Peyer's patch (tissue), 4 donors: ENCODE measurements around the gene BARX2. TPM values are rescaled to one million over a fixed set of nuclear protein-coding genes. Genes with fewer than 3 reads are reported as not detected.

Experiments used
- DNase-seq, 3 donors: peaks; one replicate each; pipeline ENCODE4 v3.0.0-alpha.2; 2017 to 2019
- H3K27ac ChIP-seq, 4 donors: fragments of 200-600 bp; sonication (generic); one replicate each; pipeline ENCODE4 v1.5.1; 2016 to 2019
- H3K27me3 ChIP-seq, 2 donors: fragments of 200-600 bp; sonication (generic); one replicate each; pipeline ENCODE4 v1.5.1; 2019
- H3K36me3 ChIP-seq, 3 donors: fragments of 200-600 bp; sonication (generic); one replicate each; pipeline ENCODE4 v1.5.1; 2016 to 2019
- H3K4me1 ChIP-seq, 4 donors: fragments of 200-600 bp; sonication (generic); one replicate each; pipeline ENCODE4 v1.5.1; 2016 to 2019
- H3K4me3 ChIP-seq, 4 donors: fragments of 200-600 bp; sonication (generic); 1 replicate in 3 of 4; 2 replicates in 1 of 4; pipeline ENCODE4 v1.5.1; 2016 to 2019; ENCODE audit warnings: mild to moderate bottlenecking in 1 of 4
- H3K9me3 ChIP-seq, 4 donors: fragments of 200-600 bp; sonication (generic); one replicate each; pipeline ENCODE4 v1.5.1; 2016 to 2019; ENCODE audit warnings: mild to moderate bottlenecking in 1 of 4
- CTCF ChIP-seq, 6 experiments: fragments of 450-650 bp in 4 of 6; fragments of 200-600 bp in 2 of 6; sonication (generic) in 1 of 6; IDR thresholded peaks; one replicate each; pipeline ENCODE4 v1.5.1; 2017 to 2019; ENCODE audit warnings: antibody characterized with exemption in 6 of 6, mild to moderate bottlenecking in 3 of 6, moderate library complexity in 1 of 6
- POLR2A ChIP-seq, 2 donors: fragments of 450-650 bp; IDR thresholded peaks; one replicate each; pipeline ENCODE4 v1.5.1; 2017; ENCODE audit warnings: antibody characterized with exemption in 2 of 2, mild to moderate bottlenecking in 2 of 2, moderate library complexity in 2 of 2
- total RNA-seq, 4 donors: library from RNA; depleted of rRNA; stranded (reverse); fragments of >200 nt; gene quantifications; one replicate each; pipeline ENCODE4 v1.1.0, GENCODE V29; 2016

BARX2 gene
- total RNA-seq, 4 donors from 2014 or later = 1.7 to 19.8 (median 15.7) TPM

GRCh38 chr11:129493746-129494145 is 118.1 kb downstream of the BARX2 start:
- no peaks in the 10 kb centered on the region for H3K4me1 ChIP-seq
- no peak overlapping the region for H3K4me3 ChIP-seq
- no peak overlapping the region for H3K27ac ChIP-seq
- H3K27me3 ChIP-seq = no peaks in the 10 kb centered on the region
- TF ChIP-seq CTCF (IDR thresholded peaks at IDR 0.05) = no peak
- TF ChIP-seq POLR2A (IDR thresholded peaks at IDR 0.05) = no peak
- H3K9me3 ChIP-seq = no peaks in the 10 kb centered on the region
- DNase-seq = no peak
- no peaks in the 10 kb centered on the region for H3K36me3 ChIP-seq

Other genes starting within 250 kb of the BARX2 start
- gene ARHGAP32, start 183.5 kb upstream of the BARX2 start, total RNA-seq = 100 to 1,000 TPM in 2 of 4 donors, 10 to 100 TPM in 2; 41.3 to 108 (median 101) TPM